Raji (cell line): ENCODE results near the gene C1orf185.

Experiments
- POLR2A ChIP-seq: IDR thresholded peaks from 2 replicates; pipeline ENCODE4 v1.6.1; 2011; ENCODE audit warnings: low read depth, low read length, control low read depth; ENCODE audit not compliant: insufficient read depth

C1orf185 gene

DNA sequence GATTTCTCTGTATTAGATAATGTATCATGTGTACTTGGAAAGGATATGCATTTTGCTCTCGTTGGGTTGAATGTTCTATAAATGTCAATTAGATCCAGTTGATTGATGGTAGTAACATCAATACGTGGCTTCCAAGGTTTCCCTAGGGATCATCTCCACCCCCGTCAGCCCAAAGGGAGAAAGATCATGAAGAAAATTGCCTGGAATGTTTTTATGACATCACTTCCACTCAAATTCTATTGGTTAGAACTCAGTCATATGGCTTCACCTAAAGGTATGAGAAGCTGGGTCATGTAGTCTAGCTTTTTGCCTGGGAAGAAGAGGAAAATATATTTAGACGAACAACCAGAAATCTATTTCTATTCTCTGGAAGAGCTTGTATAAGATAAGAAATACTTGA, at the start of gene C1orf185:
Gene C1orf185, plus strand, starts transcription at position 253 of the 400 bp plus-strand sequence. Its CDS starts 6 bp downstream, at position 259.
- no peak for TF ChIP-seq POLR2A

DNA sequence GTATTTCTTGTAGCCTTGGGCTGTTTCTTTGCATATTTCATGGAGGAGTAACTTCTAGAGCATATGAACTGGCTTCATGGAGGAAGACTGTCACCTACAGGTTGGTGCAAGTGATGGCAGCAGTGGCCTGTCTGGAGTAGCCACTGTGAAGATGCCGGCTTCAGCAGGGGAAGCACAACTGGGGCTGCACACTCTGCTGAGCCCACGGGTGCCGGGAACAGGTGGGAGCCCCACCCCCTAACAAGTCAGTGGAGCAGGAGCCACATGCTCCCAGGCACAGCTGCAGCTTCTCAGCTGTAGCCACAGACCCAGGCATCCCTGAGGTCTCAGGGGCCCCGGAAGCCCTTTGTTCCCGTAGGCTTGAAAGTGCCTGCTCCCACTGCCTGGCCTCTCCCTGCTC, 43.2 kb upstream of the C1orf185 start:
- TF ChIP-seq POLR2A, result no peak

DNA sequence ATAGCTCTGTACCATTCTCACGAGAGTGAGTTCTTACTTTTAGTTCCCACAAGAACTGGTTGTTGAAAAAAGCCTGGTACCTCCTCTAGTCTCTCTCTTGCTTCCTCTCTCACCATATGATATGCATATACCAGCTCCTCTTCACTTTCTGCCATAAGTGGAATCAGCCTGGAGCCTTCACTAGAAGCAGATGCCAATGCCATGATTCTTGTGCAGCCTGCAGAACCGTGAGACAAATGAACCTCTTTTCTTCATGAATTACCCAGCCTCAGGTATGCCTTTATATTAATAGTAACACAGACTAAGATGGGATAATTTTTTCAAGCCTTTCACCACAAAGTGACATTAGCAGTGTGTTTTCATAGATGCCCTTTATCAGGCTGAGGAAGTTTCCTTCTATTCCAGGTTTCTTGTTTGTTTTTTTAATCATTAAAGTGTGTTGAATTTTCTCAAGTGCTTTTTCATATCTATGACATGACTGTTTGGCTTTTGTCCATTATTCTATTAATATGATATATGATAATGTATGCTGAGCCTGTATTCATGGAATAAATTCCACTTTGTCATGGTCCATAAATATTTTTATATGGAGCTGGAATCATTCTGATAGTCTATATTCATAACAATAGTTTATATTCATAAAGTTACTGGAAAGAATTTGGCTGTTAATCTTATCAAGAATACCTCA, 40.7 kb upstream of the C1orf185 start:
- no peak for TF ChIP-seq POLR2A

DNA sequence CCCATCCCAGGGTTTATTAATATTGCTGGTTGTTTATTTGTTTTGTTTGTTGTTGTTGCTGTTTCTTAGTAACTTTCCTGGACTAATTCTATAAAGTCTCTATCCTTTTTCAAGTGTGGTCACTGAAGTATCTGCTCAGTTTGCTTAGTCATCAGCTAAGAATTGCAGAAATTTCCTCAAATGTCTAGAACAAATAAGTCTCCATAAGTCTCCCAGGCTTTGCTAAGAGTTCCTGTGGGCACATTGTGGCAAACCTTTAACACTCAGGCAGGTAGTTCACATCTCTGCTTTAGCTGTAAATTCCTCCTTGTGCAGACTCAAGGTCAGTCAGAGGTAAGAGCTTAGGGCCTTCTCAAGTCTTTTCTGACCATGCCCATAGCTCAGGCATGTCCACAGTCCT, 38.9 kb upstream of the C1orf185 start:
- TF ChIP-seq POLR2A, result no peak

DNA sequence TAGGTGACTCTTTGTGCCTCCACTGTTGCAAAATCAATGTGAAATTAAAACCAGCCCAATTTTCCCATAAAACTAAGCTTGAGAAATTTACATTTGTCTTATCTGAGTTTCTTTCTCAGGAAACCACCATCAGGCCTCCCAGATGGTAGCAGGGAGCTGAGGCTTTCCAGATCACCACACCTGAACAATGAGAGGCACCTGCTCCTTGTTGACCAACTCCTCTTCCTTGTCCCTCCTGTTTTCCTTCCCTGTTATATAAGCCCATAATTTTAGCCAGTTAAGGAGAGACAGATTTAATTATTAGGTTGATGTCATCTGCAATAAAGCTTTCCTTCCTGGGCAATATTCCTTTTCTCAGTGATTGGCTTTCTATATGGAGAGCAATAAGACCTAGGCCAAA, 32.0 kb upstream of the C1orf185 start:
- TF ChIP-seq POLR2A, result no peak

DNA sequence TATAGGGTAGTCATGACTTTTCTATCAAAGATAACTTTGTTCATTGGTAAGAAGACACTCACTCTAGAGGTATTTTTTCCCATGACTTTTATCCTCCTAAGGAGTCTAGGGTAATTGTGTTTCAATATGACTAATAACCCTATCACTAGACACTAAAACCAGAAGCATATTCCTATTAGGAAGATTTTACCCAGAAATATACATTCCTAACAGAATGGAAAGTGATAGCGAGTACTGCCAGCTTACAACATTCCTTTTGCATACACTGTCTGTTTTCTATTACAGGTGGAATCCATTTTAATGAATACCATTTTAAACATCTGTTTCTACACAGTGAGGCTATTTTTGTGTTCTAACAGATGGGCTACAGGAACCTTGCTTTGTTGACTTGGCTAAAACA, 31.4 kb upstream of the C1orf185 start:
- TF ChIP-seq POLR2A, result no peak

DNA sequence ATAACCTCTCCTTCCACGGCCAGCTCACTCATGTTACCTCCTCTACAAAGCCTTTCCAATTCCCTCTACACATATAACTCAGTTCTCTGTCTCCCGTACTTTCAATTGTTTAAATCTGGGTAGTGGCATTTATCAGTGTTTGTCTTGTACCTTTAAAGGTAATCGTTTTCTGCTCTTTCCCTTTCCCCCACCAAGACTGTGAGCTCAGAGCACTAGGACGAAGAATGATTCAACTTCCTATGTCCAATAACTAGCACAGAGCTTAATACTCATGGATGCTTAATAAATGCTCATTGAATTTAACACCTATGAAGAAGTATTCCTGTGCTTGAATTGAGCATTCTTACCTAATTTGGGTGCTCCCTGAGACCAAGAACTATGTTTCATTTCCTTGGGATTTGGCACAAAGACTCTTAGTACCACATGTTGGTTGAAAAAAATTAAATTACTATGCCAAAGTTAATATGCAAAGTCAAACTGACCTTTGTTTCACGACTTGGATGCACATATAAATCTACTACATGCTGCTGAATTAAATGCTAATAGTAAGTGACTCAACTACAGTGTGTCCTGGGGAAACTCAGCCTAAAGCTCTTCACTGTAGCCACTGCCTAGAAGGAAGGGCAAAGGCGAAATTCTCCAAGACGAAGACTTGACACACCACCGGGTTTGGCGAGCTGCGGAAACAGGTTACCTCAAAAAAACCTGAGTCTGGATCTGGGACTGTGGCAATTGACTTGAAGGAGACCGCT, 30.6 kb upstream of the C1orf185 start:
- TF ChIP-seq POLR2A, result no peak

DNA sequence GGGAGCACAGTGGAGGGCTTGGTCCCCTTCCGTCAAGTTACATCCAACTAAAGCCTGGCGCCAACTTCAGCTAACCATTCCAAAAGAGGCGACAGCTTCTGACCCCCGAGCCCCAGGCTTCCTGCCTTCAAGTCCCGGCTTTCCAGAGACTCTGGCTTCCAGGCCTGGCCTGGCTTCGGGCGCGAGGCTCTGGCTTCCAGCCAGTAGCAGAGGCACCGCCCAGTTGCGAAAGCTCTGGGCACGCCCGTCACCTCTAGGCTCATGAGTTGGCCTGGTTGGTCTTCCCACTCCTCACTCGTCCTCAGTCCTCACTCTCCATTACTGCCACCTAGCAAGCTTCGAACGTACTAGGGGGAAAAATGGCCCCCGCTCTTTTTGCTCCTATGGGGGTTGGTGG, 30.0 kb upstream of the C1orf185 start:
- no peak for TF ChIP-seq POLR2A

DNA sequence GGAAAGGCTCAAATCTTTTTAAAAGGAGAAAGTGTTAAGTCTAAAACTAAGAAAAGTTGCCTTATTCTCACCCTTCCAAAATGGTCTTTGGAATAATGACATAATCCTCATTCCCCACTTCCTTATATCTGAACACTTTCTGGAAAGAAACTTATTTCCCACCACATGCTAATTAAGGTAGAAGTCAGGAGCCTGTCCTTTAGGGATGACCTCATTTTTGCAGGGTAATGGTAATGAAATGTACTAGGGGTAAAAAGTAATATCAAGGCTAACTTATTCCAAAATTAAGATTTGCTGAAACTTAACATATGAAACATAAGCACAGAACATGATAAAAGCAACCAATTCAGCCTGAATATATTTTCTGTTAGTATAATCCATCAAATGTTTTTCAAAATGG, 29.4 kb upstream of the C1orf185 start:
- TF ChIP-seq POLR2A, result no peak

DNA sequence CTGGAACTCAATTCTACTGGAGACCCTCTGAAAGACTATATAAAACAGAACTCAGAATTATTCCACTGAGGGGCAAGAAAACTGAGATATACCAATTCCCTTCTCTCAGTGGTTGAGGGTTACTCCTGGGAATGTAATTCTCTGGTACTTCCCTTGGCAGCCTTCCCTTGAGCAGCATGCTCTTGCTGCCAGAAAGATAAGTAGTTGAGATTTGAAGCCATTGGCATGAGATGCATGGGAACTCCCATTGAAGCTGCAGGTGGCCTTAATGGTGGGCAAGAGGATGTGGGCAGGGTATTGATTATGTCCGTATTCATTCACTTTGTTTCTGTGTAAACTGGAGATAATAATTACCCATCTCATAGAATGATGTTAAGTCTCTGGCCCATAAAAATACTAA, 28.6 kb upstream of the C1orf185 start:
- TF ChIP-seq POLR2A, result no peak

DNA sequence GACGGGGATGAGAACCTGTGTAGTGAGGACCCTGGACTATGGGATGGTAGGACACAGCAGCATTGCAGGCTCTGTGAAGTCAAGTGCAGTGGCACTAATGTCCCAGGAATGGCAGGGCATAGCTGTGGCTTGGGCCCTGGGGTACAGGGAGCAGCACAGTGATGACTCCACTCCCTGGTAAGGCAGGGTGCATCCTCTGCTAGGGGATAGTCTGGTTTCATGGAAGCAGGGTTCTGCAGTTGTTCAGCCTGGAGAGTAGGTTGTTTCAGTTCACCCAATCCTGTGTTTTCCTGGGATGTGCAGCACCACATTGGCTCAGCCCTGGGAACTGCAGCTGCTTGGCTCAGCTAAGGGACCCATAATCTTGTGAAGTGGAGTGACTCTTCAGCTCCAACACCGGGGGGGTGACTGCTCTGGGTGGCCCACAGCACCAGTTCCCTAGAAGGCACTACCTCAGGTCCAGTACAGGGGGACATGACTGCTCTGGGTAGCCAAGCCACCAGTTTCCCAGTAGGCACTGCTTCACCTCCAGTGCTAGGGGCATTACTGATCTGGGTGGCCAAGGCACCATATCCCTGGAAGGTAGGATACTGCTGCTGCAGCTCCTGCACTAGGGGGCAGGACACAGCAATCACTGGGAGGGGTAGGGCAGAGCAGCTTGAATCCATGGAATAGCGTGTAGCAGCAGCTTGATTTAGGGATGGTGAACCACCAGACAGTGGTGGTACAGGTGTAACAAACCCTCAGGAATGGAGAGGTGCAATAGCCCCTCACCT, 15.3 kb upstream of the C1orf185 start:
- TF ChIP-seq POLR2A, result no peak

DNA sequence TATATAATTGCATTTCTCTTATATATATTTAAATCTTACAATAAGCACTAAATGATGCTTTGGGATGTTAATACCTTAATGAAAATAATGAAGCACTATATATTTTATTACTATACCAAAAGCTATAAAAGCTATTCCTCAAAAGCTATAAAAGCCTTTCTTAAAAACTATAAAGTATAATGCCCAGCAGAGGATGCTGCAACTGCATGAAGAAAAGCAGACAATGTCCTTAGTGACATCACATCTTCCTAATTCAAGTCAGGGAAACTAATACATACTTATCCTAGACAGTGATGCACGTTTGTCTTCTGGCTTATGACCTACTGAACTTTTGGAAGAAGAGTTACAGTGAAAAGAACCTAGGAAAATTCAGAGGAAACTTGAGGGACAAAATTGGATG, 13.6 kb upstream of the C1orf185 start:
- TF ChIP-seq POLR2A, result no peak

DNA sequence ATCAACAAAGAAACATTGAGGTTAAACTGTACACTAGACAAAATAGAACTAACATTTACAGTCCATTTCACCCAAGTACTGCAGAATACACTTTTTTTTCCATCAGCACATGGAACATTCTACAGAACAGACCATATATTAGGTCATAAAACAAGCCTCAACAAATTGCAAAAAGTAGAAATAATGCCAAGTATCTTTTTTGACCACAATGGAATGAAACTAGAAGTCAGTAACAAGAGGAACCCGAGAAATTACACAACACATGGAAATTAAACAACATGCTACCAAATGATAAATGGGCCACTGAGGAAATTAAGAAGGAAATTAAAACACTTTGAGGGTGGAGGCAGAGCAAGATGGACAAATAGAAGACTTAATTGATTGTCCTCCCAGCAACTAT, 8.4 kb upstream of the C1orf185 start:
- no peak for TF ChIP-seq POLR2A

DNA sequence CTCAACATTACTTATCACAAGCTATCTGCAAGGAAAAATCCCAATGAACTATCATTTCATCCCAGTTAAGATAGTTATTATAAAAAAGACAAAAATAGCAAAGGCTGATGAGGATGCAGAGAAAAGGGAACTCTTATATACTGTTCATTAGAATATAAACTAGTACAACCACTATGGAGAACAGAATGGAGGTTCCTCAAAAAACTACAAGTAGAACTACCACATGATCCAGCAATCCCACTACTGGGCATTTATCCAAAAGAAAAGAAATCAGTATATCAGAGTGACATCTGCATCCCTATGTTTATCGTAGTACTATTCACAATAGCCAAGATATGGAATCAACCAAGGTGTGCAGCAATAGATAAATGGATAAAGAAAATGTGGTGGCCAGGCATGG, 4.9 kb upstream of the C1orf185 start:
- no peak for TF ChIP-seq POLR2A

DNA sequence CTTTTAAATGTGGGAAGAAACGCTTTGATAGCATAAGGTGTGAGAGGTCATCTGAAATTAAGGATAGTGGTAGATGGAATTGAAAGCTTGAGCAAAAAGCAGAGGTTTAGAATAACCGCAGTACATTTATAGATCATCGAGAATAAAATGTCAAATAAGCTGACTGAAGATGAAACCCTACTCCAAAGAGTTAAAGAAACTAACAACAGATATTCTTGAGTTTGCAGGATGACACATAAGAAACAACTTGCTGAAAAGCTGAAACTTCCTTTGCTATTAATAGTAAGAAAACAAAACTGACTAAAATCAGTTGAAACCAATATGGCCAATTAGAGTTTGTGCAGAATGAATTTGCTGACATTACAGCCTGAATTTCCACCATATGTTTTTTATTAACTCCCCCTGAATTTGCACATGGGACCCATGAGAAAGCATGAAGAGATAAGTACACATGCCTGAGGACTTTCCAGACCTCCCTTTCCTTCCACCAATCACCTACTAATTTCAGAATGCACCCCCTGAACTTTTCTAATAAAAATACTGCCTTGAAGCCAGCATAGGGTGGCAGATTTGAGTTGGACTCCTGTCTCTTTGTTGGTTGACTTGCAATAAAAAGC, 1.7 kb upstream of the C1orf185 start:
- TF ChIP-seq POLR2A, result no peak
